Limb (tissue), 2 donors: ENCODE results near the gene FAM156B.
"Not testable (repeated sequence)": the region's sequence is repeated elsewhere in the genome, so short reads cannot be mapped to it uniquely, and the experiment has no call there.

ENCODE experiments used
- DNase-seq, 2 donors: peaks; one replicate each; pipeline ENCODE4 v3.0.0-alpha.2; 2016; ENCODE audit errors: extremely low spot score in 2 of 2

The FAM156B gene, protein sequence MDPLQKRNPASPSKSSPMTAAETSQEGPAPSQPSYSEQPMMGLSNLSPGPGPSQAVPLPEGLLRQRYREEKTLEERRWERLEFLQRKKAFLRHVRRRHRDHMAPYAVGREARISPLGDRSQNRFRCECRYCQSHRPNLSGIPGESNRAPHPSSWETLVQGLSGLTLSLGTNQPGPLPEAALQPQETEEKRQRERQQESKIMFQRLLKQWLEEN

DNA sequence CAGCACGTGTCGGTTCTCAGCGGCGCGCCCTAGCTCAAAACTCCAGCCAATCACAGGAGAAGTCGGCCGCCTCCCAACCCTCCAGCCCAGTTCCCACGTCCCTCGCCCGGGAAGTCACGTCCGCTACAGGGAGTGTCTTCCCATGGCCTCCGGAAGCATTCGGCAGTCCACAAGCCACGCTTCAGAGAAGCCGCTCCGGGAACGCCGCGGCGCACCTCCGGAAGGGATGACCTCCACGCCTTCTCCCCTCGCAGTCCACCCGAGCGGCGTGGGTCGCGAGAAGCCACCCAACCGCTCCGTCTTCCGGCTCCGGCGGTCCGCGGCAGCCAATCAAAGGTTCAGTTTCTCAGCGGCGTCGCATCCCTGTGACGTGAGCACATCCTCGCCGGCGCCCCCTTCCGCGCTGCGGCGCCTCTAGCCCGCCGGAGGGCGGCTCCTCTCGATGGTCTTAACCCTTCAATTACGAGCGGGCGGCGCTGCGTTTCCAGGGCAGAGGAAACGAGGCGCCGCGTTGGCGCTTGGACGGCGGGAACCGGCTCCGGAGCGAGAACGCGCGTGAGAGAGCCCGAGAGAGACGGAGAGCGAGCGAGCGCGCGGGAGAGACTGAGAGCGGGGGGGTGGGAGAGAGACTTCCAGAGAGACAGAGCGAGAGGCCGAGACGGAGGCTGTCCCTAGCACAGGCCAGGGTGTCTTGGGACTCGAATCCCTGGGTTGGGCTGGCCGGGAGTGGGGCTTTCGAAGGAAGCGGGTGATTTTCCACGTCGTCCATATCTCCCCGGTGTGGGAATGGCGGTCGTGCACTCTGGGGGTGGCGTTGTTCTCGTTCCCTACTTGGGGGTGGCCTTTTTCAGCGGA is at the start of gene FAM156B:
Gene FAM156B (plus strand): TSS at position 476 of the 855 bp plus-strand sequence. CDS start 9,896 bp downstream, outside the sequence.
- DNase-seq: not testable (repeated sequence)

DNA sequence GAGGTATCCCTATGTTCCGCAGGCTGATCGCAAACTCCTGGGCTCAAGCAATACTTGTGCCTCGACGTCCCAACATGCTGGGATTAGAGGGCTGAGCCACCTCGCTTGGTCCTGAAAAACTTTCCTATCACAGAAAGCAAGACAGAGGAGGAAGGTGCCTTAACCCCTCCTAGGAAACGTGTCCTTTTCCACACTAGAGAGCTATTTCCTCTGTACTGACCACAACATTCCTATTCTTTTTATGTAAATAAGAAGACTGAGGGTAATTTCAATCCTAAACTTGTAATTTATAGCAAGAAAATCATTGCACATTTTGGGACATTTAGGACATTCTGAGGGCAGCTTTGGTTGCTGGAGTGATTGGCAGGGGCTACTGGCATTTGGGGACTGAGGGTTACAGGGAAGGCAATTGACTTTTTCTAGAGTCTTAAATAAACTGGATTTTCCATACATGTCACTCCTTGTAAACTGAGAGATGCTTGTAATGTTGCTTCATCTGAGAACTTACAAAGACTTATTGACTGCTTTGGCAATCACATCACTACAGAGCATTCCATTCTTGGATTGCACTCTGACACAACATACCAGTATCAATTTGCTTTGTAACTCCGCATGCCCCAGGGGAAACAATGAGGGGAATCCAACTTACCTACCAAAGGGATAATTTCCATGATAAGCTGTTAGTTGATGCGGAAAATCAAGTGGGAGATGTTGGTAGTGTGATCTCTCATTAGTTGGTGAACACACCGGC is 44.8 kb upstream of the FAM156B start:
- no peak for DNase-seq

DNA sequence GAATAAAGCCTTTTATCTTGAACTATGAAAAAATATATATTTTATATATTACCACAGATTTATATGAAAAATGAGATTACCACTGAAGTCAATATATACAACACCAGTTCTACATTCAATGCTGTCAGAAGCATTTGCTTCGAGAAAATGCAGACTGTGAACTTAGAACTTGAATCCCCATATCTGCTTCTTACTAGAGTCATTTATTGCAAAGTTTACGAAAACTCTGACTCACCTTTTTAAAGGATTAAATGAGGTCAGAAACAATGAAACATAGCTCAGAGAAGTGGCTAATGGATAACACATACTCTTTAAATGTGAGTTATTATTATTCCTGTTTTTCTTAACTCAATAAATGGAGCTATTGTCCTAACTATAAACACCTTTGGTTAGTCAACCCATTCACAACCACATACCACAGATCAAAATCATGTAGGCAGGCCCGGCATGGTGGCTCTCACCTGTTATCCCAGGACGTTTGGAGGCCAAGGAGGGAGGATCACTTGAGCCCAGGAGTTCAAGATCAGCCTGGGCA is 40.1 kb upstream of the FAM156B start:
- DNase-seq: not testable (repeated sequence)

DNA sequence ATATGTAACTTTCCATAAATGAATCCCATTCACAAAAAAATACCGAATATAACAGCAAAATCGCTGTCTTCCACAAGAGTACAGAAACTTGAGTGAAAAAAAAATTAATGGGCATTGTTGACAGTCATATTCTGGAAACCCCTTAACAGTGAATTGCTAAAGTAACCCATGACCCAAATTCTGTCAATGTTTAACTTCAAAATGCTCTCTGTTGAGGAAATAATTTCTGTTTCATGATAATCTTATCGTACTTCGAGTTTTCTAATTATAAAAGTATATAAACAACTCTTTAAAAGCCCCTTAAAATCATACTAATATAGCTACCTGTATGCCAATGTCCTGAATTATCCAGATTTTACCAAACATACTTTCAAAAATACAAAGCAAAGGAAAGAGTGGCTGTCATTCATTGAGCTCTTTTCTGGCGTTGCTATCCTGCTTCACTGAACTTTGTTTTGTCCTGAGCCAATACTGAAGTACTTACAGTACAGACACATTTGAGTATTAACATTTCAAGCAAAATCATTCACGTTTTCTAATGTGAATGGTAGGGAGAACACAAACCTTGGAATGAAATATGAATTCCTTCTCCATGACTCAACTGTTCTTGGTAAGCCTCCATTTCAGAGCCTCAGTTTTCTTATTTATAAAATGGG is 31.7 kb upstream of the FAM156B start:
- DNase-seq: no peak

DNA sequence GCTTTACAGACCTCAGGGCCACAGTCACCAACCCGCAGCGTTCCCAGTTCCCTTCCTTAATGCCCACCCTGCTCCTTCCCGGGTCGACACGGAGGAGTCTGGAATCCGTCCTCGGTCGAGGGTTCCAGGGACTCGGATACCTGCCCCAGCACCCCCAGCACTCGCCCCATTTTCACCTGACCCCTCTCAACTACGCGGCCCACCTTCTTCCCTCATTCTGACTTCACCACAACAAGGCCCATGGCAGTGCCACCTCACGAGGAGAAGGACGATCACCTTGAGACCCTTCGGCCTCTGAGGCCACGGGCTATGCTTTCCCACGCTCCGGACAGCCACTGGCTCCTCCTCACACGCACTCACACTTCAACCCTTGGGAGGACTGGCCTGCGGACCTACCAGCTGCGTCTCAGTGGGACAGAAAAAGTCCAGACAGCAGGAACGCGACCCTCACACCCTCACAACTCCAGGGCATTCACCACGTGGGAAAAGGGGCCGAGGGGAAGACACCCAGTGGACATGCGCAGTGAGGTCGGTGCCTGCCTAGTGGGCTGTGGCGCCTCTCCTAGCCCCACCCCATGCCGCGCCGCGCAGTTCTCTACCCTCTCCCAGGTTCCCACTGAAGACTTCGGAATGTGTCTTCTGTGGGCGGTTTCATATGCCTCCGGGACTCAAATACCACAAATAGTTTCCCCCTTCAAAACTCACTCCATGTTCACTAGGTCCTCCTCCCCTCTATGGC is 29.4 kb upstream of the FAM156B start, which contains the start of gene XAGE3:
Gene XAGE3 (minus strand): TSS at position 474 of the 739 bp plus-strand sequence. CDS start 950 bp downstream, outside the sequence.
- DNase-seq: no peak

DNA sequence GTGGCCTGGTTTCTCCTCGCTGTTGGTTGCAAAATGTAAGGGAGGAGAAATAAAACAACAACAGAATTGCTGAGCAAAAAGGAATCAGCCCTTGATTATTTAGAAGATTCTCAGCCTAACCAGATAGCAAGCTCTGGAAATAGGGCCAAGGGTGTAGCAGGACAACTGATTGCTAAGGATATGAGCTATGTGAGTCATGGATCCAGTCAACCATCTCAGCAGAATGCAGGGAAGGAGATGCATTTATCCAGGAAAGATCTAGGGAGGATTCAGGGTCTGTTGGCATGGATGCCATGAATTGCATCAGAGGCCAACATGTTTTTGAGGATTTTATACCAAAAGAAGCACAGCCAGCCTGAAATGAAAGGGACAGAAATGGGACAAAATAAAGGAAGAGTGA is 27.1 kb upstream of the FAM156B start:
- DNase-seq: no peak

DNA sequence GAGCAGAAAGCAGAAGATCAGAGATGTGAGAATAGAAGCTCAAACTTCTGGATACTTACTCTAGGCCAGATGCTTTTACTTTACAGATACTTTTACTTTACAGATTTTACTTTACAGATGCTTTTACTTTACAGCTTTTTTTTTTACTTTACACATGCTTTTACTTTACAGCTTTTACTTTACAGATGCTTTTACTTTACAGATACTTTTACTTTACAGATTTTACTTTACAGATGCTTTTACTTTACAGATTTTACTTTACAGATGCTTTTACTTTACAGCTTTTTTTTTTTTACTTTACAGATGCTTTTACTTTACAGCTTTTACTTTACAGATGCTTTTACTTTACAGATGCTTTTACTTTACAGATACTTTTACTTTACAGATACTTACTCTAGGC is 23.3 kb upstream of the FAM156B start:
- not testable (repeated sequence) for DNase-seq

DNA sequence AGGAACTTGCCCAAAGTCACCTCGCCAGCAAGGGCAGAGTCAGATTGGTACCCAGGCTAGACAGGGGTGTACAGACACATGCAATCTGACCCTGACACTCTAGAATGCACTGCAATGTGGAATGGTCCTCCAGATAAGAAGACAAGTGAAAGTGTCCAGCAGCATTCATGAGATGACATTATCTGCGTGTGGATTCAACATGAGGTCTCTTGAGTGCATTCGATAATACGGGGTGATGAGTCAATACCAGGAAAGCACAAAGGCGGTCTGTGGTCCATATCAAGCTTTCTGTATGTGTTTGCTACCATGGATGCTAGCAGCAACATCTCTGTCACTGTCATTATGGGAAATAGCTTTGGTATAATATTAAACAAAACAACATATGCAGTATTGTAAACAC is 22.5 kb upstream of the FAM156B start:
- DNase-seq: no peak

DNA sequence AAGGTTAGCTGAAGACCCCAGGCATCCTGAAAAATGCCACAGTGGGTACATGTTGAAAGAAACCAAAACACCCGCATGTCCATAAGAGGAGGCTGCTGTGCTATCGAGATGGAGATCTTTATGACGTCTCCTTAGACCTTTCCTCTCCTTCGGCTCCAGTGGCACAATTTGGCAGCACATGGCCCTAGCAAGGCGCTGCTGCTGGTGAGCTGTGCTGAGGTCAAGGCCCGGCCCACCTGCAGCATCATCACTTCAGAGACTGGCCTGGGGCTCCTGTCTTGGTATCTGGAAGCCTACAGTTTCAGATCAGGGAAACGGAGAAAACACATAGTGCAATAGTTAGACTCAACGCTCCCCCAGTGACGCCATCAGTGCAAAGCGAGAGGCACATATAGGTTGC is 21.7 kb upstream of the FAM156B start:
- DNase-seq: not testable (repeated sequence)

DNA sequence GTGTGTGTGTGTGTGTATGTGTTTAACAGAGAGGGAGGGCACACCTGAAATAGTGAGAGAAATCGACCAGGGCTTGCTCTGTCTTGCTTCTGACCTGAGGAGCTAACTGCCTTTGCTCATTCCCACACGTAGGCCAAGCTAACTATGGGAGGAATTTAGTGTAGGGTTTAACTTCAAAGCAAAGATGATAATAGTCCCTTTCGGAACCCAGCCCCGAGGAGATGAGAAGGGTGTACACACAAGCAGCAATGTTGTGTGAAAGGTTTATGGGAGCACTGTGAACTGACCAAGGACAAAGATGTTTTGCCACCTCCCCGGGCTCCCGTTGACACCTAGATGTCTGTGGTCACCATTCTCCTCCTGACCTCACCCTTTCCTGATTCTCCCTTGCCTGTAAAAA is 20.7 kb upstream of the FAM156B start:
- not testable (repeated sequence) for DNase-seq

DNA sequence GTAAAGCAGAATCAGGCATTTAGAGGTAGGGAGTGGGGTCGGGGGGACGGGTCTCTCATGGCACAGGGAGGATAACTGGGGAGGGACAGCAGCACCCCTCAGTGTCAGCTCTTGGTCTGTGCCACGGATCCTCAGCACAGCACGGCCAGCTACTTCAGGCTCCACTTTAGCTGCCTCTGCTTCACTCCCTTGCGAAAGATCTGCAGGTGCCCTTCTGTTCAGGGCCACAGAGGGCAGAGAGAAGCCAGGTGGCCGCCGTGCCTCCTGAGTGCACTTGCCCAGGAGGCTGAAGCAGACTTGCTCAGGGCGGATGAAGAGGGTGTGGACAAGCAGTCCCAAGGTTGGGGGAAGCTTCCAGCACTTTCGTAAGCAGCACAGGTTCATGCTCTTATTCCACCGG is 9.7 kb upstream of the FAM156B start:
- DNase-seq: not testable (repeated sequence)

DNA sequence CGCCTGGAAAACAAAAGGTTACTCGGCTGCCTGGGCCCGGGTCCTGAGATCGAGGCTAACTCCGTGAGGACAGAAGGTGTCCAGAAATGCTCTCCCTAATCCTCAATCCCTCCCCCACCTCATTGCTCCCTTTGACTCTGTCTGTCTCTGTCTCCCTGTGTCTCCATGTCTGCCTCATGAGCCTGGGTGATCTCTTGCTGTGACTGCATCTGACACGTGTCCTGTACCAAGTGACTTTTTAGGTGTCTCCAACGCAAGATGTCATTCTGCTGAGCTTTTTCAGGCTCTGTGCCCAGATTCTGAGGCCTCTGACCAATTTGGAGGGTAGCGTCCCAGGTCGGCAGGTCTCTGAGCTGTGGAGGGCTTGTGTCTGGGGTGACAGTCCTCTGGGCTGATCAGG is 9.0 kb upstream of the FAM156B start:
- not testable (repeated sequence) for DNase-seq

DNA sequence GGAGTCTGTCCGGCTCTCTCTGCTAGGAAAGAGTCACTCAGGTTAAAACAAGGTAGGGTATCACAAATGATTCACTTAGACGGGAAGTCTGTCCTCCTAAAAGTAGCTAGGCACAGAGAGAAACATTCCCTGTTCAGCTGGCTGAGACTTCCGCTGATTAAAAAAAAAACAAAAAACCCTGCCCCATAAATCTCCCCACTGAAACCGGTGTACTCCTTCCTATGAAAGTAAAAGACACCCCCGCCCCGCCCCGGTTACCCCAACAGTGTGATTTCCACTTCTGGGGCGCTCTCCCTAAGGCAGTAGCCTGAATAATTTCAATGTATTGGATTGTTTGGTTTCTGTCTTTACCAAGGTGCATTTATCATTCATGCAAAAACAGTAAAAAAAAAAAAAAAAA is 692 bp upstream of the FAM156B start:
- DNase-seq: not testable (repeated sequence)

DNA sequence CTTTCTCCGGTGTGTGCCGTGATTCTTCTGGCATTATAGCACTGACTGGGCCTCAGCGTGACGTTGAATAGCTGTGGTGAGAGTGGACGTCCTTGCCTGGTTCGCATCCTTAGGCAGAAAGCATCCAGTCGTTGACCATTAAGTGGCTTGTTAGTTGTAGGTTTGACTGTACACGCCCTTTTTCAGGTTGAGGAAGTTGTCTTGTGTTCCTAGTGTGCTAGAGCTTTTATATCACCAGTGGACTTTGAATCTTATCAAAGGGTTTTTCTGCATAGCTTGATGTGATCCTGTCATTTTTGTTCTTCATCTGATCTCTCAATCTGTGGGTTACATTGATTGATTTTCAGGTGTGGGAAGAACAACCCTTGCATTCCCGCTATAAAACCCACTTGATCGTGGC is 8.4 kb downstream of the FAM156B start:
- DNase-seq: not testable (repeated sequence)

DNA sequence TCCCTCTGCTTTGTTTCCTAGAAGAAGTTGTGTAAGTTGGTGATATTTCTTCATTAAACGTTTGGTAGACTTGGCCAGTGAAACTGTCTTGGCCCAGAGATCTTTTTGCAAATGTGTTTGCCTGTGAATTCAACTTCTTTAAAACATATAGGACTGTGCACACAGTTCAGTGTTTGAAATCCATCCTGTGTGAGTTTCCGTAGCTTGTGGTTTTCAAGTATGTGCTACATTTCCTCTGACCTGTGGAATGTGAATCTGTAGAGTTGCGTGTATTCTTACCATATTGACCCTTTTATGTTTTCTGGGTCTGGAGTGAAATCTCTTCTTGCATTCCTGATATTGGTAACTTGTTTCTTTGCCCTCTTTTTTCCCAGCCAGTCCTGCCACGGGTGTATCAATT is 8.9 kb downstream of the FAM156B start:
- not testable (repeated sequence) for DNase-seq

DNA sequence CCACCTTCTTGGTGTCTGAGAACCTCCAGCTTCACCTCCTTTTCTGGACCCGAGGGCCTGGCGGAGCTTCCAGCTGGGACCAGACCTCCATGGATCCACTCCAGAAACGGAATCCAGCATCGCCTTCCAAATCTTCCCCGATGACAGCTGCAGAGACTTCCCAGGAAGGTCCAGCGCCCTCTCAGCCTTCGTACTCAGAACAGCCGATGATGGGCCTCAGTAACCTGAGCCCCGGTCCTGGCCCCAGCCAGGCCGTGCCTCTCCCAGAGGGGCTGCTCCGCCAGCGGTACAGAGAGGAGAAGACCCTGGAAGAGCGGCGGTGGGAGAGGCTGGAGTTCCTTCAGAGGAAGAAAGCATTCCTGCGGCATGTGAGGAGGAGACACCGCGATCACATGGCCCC is 10.0 kb downstream of the FAM156B start:
- DNase-seq: not testable (repeated sequence)

DNA sequence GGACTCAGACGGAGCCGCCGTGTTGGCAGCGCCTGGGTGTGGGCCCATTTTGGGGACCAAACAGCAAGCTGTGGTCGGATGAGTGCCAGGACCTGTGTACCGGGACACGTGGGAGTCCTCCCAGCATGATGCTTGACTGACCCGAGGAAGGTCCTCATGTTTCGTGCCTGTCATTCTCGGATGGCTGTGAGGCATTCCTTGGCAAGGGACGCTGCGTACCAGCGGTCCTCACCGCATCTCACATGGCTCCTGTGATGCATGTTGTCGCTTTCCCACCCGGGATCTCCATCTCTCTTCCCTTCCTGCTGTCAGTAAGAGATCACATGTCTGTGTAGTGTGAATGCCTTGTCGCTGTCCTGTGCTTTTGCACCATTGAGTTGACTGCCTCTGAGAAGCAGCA is 10.8 kb downstream of the FAM156B start:
- DNase-seq: not testable (repeated sequence)

DNA sequence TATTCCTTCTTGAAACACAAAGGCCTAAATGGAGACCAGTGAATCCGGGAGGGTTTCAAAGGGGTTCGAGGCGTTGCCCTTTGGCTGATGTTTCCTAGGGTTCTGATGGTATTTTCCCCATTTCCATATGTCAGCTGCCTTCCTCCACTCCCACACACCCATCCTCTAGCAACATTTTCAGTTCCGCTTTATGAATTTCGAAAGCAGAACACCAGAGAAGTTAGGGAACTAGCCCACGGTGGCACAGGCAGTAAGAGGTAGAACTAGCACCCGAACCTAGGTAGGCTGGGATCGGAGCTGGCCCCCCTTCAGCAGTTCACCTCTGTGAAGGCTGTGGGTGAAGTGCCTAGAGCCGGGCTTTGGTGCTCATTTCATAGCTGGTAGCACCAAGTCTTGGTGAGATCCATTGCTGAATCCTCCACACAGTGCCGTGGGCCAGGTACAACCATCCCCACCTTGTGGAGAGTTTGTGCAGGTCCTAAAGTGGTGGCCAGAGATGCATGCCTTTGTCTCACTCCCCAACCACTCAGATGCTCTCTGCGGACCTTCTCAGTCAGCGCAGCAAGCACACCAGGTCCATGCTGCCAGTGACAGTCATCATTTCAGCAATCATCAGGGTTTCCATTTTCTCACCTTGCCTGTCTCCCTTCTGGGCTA is 12.3 kb downstream of the FAM156B start:
- DNase-seq: not testable (repeated sequence)

DNA sequence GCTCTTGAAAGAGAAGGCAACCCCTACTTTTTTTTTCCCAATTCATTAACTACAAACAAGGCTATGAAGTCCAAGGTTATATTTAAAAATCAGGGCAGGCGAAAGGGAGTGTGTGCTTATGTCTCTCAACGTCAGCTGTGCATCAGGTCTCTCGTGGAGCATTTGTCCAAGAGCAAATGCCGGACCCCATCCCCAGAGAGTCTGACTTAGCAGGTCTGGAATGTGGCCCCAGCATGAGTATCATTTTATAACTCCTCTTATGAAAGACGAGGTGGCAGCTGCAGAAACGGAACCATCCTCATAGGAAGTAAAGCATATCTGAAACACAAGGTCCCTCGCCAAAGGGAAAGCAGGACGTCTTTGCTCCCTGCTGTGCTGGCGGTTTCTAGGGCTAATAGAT is 16.6 kb downstream of the FAM156B start:
- not testable (repeated sequence) for DNase-seq

DNA sequence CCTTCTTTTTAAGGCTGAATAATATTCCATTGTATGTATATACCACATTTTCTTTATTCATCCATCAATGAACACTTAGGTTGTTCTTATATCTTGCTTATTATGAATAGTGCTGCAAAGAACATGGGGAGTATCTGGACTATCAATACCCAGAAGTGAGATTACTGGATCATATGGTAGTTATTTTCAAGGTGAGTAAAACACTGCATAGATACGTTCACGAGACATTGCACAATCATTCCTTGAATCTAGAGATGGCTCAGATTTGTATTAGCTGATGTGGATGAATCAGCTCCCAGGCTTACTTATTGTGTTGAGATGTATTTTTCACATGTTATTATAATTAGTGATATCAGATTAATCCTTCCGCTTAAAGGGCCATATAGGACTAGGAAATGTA is 17.6 kb downstream of the FAM156B start:
- DNase-seq: not testable (repeated sequence)
